Urinary bladder (tissue), 4 donors: ENCODE data around the gene LUC7L3. TPM values are rescaled to one million over a fixed set of nuclear protein-coding genes. Genes with fewer than 3 reads are reported as not detected.
"Not testable (repeated sequence)": the region's sequence is repeated elsewhere in the genome, so short reads cannot be mapped to it uniquely, and the experiment has no call there.

ENCODE experiments used
- DNase-seq: peaks from one replicate; pipeline ENCODE4 v3.0.0-alpha.2; 2015; ENCODE audit errors: extremely low spot score
- H3K27ac ChIP-seq: one replicate; pipeline ENCODE4 v1.5.1; 2013; ENCODE audit warnings: low read depth, mild to moderate bottlenecking, moderate library complexity
- H3K36me3 ChIP-seq: one replicate; pipeline ENCODE4 v1.6.1; 2013; ENCODE audit warnings: mild to moderate bottlenecking, moderate library complexity; ENCODE audit not compliant: insufficient read depth
- H3K4me1 ChIP-seq: one replicate; pipeline ENCODE4 v1.6.1; 2013; ENCODE audit warnings: mild to moderate bottlenecking, moderate library complexity; ENCODE audit not compliant: insufficient read depth
- H3K4me3 ChIP-seq: one replicate; pipeline ENCODE4 v1.5.1; 2013; ENCODE audit warnings: low read depth, low read length
- WGBS: extraction: QIAGEN DNeasy Blood & Tissue Kit; methylation state at CpG from one replicate; pipeline ENCODE4 v1.1.7; 2013; 5-methylcytosine and 5-hydroxymethylcytosine counted together
- polyA plus RNA-seq: library from polyadenylated mRNA; stranded (reverse); fragments of 200-250 nt; gene quantifications from one replicate; pipeline ENCODE4 v1.2.3, GENCODE V29; 2013
- small RNA-seq: library from RNA; depleted of rRNA; stranded (forward); fragments of <200 nt; gene quantifications from one replicate; pipeline ENCODE3, GENCODE V24; 2014
- total RNA-seq: library from RNA; depleted of rRNA; stranded (reverse); fragments of >200 nt; gene quantifications from one replicate; pipeline ENCODE4 v1.2.3, GENCODE V29; 2014
- donor health status: healthy with polysubstance abuse.
- donor health status: healthy.

Gene LUC7L3
- total and polyA plus RNA-seq, 2 donors, result 69.7 to 129 TPM

DNA sequence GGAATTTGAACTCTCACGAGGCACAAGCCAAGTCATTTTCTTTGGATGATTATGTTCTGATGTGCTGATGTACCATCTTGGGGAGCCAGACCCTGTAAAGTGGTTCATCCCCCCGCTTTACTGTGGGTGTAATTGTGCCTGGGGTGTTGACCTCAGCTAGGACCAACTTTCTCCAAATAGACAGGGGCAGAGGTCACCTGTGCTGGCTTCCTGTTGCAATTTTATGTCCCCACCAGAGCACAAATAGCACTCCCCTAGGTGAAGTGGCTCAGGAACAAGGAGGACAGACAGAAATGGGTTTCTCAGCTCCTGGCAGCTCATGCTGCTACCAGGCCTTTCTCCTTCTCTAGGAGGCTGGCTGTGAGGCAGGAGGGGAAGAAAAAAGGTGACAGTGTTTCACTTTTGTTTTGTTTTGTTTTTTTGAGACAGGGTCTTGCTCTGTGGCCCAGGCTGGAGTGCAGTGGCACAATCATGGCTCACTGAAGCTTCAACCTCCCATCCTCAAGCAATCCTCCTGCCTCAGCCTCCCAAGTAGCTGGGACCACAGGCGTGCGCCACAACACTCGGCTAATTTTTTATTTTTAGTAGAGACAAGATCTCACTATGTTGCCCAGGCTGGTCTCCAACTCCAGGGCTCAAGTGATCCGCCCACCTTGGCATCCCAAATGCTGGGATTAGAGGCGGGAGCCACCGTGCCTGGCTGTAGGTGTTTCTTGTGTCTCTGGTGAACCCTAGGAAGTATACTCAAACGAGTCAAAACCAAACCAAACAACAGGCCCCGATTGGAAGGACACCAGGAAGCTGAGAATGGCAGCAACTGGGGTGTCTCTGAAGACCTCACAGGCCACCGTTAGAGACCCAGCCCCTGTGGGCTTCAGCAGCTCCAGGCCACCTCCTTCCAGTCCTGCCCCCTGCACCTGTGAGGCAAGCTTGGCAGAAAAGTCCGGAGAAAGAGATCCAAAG lies 83.5 kb downstream of the LUC7L3 start:
- no peak overlapping the region for H3K4me3 ChIP-seq
- no peak for DNase-seq
- 78% methylated on average over 12 of the region's 12 CpGs for WGBS
- H3K27ac ChIP-seq, result no peak overlapping the region
- H3K36me3 ChIP-seq, result no peaks in the 10 kb centered on the region
- no peaks in the 10 kb centered on the region for H3K4me1 ChIP-seq

GRCh38 chr17:50803676-50804075 lies 84.3 kb downstream of the LUC7L3 start:
- no peak for DNase-seq
- H3K27ac ChIP-seq, result no peak overlapping the region
- WGBS, result 79% methylated on average over 6 of the region's 6 CpGs
- H3K4me1 ChIP-seq, result no peaks in the 10 kb centered on the region
- H3K4me3 ChIP-seq, result no peak overlapping the region
- no peaks in the 10 kb centered on the region for H3K36me3 ChIP-seq

GRCh38 chr17:50804749-50805475 lies 85.5 kb downstream of the LUC7L3 start:
- not testable (repeated sequence) for H3K4me1 ChIP-seq, DNase-seq, H3K36me3 ChIP-seq, H3K27ac ChIP-seq, H3K4me3 ChIP-seq
- 96% methylated on average over 13 of the region's 13 CpGs for WGBS

DNA sequence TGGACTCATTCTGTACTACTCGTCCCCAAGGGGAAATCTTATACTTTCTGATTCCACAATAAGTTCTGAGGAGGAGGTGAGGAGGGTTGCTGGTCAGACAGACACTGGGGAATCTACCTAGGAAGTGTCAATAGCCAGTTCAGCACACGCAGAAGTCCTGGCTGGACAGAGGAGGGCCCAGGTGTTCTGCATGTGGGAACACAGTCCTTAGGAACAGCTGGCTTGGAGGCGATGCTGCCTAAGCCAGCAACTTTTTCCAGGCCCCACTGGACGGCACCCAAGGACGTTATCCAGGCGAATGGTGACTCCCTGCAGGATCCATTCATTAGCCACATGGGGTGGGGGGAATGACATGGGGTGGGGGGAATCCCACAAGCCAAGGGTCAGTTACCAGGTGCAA lies 86.1 kb downstream of the LUC7L3 start:
- H3K27ac ChIP-seq, result no peak overlapping the region
- no peaks in the 10 kb centered on the region for H3K4me1 ChIP-seq
- no peak overlapping the region for H3K4me3 ChIP-seq
- DNase-seq, result no peak
- no peaks in the 10 kb centered on the region for H3K36me3 ChIP-seq
- WGBS, result 59% methylated on average over 6 of the region's 6 CpGs

Small RNA genes within 50 kb of the gene (small RNA-seq; reads per million reads assigned to genes)
- not detected for gene AC005921.1
- gene MIR8059, result not detected
- gene RF00019, result not detected

Other genes with a start within 250 kb of the LUC7L3 start
- gene RSAD1, start 240.7 kb upstream of the LUC7L3 start, total RNA-seq, result 17.0 TPM
- 29.2 TPM for gene RSAD1, start 240.7 kb upstream of the LUC7L3 start, polyA plus RNA-seq
- 1.3 TPM for gene MYCBPAP, start 211.2 kb upstream of the LUC7L3 start, total RNA-seq
- gene MYCBPAP, start 211.2 kb upstream of the LUC7L3 start, polyA plus RNA-seq, result 0.23 TPM
- gene EPN3, start 186.9 kb upstream of the LUC7L3 start, total RNA-seq, result 4.4 TPM
- 5.6 TPM for gene EPN3, start 186.9 kb upstream of the LUC7L3 start, polyA plus RNA-seq
- 32.5 TPM for gene SPATA20, start 172.4 kb upstream of the LUC7L3 start, total RNA-seq
- 32.6 TPM for gene SPATA20, start 172.4 kb upstream of the LUC7L3 start, polyA plus RNA-seq
- 6.6 TPM for gene CACNA1G, start 158.9 kb upstream of the LUC7L3 start, total RNA-seq
- gene CACNA1G, start 158.9 kb upstream of the LUC7L3 start, polyA plus RNA-seq, result 0.15 TPM
- gene ABCC3, start 84.7 kb upstream of the LUC7L3 start, total RNA-seq, result 6.9 TPM
- 13.4 TPM for gene ABCC3, start 84.7 kb upstream of the LUC7L3 start, polyA plus RNA-seq
- gene ANKRD40, start 11.7 kb upstream of the LUC7L3 start, total RNA-seq, result 37.6 TPM
- gene ANKRD40, start 11.7 kb upstream of the LUC7L3 start, polyA plus RNA-seq, result 34.0 TPM
- not detected for gene ANKRD40CL, start 47.9 kb downstream of the LUC7L3 start, total RNA-seq
- not detected for gene ANKRD40CL, start 47.9 kb downstream of the LUC7L3 start, polyA plus RNA-seq
- 0.37 TPM for gene WFIKKN2, start 116.0 kb downstream of the LUC7L3 start, total RNA-seq
- 0.32 TPM for gene WFIKKN2, start 116.0 kb downstream of the LUC7L3 start, polyA plus RNA-seq
- gene TOB1, start 146.8 kb downstream of the LUC7L3 start, total RNA-seq, result 47.4 TPM
- gene TOB1, start 146.8 kb downstream of the LUC7L3 start, polyA plus RNA-seq, result 41.3 TPM